ENCODE results near the gene LRP5.

DNA sequence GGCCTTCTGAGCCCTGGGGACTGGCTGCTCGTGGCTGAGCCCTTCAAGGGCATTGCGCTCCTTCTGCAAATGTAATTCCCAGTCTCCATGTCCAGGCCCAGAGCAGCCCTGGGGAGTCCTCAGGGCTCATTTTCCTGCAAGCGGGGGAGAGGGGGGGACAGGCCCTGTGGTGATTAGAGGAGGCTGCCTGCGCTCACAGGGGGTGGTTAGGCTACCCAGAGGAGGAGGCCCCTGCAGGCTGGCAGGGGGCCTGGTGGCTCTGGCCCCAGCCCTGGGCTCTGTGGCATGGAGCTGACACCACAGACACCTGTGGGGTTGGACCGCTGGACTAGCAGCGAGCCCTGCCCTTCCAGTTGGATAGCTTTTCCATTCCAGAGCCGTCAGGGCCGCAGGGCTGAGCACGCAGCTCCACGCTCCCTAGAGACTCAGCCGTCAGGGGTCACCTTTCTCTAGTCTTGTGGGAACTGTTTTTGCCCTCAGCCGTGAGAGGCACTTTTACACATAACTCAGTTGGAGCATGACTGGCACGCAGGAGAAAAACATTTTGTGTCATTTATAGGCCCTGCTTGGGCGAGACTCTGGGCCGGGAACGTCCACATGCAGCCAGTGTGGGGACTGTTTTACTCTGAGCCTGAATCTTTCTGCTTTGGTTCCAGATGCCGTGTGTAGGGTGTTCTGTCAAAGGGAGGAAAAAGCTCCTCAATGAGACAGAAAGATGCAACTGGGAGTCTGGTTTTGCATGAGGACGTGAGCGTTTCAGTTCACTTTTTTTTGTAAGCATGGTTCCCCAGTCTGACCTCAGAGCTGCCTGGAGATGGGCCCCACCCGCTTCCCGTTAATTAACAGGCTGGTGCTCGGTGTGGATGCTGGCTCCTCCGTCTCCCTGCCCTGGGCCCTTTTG lies 58.1 kb downstream of the LRP5 start:
- TF ChIP-seq POLR2A (IDR thresholded peaks at IDR 0.05) = no peak
- TF ChIP-seq, protein P1, sequence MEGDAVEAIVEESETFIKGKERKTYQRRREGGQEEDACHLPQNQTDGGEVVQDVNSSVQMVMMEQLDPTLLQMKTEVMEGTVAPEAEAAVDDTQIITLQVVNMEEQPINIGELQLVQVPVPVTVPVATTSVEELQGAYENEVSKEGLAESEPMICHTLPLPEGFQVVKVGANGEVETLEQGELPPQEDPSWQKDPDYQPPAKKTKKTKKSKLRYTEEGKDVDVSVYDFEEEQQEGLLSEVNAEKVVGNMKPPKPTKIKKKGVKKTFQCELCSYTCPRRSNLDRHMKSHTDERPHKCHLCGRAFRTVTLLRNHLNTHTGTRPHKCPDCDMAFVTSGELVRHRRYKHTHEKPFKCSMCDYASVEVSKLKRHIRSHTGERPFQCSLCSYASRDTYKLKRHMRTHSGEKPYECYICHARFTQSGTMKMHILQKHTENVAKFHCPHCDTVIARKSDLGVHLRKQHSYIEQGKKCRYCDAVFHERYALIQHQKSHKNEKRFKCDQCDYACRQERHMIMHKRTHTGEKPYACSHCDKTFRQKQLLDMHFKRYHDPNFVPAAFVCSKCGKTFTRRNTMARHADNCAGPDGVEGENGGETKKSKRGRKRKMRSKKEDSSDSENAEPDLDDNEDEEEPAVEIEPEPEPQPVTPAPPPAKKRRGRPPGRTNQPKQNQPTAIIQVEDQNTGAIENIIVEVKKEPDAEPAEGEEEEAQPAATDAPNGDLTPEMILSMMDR (IDR thresholded peaks at IDR 0.05) = no peak
- peak in 1 of 2 donors; percentile 19 for TF ChIP-seq POLR2AphosphoS5 (IDR thresholded peaks at IDR 0.05; ENCODE audit: insufficient read depth in 1 of 2, low read depth in 1 of 2)

Measured in vagina (tissue), 2 donors.